Anterior cingulate cortex (tissue), 58 donors: Measurements from ENCODE around the gene ABCC11.
A peak's percentile ranks its signal among the peaks of the same experiment; 100 is the strongest.

ENCODE experiments used
- DNase-seq, 58 donors: peaks; one replicate each; lab custom pipeline; 2025; lab: John Stamatoyannopoulos, UW

The ABCC11 gene

DNA sequence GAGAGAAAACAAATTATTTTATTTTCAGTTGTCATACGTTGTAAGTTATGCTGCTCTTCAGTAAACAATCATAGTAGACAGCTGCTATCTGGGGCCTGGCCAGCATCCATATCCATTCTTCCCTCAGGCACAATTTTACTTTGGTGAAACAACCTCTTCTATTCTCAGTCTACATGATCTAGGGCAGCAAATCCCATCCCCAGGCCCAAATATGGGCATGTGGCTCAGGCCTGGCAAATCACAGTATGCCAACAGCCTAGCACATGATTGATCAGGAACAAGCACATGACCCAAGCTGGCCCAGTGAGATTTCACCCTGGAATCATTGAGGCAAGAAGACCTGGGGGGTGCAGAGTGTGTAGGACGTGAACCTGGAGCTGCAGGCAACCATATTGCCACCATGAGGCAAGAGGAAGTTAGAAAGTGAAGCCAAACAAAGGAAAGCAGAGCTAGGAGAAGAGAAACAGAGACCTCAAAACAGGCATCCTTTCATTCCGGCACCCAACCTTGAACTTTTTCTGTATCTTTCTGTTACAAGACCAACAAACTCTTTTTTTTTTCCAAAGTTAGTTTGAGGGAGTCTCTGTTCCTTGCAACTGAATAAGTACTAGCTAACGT, 81.3 kb downstream of the ABCC11 start:
- DNase-seq: no peak

DNA sequence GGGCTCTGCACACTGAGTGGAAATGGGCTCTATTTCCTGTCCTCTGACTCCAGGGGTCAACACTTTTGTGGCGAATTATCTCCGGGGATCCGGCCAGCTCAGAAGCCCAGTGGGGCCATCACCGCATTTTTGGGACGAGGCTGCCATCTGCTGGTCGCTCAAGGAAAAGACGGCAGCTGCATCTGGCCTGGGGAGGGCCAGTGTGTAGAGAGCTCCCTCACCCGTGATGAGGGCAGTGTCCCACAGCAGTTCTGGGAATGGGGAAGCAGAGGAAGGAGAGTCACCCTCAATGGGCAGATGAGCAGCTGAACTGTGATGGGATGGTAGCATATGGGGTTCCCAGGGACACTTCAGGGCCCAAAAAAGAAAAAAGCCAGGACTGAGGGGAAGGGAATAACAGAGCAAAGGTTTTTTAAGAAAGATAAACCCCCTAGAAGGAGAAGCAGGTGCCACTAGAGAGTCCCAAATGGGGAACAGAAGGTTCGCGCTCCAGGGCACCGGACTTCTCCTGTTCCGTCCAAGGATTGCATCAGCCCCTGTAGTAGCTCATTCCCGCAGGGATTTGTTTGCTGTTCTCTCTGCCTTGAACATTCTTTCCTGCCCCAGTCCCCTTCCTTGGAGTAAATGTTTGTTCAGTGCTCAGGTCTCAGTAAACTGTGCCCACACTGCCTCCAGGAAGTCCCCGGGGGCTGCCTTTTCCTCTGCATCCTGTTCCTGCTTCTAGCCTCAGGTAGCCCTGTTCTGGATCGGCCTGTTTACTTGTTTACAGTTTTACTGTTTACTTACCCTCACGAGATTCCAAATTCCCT, 82.2 kb downstream of the ABCC11 start:
- peak in 57 of 58 donors; percentile 9 to 81 (median 53) for DNase-seq

DNA sequence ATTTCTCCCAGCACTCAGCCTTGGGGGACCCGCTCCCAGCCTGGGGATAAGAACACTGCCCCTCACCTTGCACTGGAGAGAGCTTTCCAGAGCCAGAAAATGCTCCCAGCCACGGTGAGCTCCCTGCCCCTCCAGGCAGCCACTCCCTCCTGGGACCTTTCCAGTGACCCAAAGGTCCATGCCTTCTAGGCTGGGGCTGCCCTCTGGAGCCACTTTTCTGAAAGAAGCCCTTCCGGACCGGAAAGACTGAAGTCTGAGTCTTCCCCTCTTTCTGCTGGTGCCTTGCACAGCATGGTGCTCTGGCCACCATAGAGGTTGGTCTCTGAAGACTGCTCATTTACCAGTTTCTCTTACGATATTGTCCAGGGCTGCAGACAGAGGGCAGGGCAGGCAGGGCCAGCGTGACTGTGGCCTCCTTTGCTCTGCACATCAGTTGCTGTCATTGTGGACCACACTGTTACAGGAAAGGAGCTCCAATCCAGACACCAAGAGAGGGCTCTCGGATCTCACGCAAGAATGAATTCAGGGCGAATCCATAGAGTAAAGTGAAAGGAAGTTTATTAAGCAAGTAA, 84.4 kb downstream of the ABCC11 start:
- no peak for DNase-seq

DNA sequence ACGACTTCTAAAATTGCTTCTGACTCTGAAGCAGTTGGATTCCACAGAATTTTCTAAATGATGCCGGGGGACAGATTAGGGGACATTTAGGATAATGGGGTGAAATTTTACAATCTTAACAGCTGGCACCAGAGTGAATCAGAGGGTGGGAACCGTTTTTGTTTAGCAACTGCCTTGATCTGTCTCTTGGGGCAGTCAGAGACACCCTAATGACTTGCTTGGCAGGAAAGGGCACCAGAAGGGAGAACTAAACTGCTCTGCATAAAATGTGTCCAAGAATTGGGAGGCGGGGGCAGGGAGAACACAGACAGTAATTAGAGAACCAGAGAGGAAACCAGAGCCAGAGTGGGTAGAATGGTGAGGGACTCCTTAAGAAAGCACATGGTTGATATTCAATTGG, 85.4 kb downstream of the ABCC11 start:
- DNase-seq: no peak

DNA sequence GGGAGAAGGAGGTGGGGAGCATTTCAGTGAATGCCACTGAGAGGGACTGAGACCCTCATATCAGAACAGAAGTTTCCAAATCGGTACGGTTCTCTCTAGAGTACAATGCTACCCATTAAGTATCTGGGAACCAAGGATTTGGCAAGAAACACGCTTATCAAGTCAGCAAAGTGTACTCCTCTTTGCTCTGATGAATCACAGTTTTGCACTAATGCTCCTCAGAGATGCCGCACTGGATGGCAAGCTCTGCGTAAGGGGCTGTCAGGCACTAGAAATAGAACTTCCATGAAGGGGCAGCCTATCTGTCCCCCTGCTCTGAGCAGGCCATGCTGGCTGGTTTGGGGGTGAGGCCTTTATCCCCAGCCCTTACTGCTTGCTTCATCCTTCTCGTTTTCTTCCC, 86.8 kb downstream of the ABCC11 start:
- DNase-seq: no peak

DNA sequence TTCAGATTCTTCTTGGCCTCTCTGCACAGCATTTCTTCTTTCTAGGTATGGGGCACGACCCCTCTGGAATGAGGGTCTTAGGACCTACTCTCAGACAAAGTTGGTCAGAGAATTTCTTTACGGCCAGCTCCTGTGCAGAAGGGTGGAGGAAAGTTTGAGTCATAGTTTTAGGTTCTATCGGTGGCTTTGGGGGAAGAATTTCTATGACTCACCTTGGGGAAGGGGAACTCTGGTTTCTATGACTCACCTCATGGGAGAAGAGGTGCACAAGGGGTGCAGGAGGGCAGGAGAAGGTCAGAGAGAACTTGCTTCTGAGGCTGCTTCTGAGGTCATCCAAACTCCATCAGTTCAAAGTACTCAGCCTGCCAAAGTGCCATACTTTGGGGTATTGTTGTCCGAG, 89.0 kb downstream of the ABCC11 start:
- DNase-seq: no peak

DNA sequence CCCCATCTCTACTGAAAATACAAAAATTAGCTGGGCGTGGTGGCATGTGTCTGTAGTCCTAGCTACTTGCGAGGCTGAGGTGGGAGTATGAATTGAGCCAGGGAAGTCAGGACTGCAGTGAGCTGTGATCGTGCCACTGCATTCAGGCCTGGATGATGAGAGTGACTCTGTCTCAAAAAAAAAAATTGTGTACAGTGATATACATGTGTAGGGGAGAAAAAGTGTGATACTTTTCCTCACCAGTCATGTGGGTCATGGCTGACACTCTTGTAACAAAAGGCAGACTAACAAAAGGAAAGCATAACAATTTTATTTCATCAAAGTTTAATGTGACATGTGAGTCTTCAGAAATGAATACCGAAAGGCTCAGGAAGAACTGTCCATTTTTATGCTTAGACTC, 89.5 kb downstream of the ABCC11 start:
- no peak for DNase-seq

DNA sequence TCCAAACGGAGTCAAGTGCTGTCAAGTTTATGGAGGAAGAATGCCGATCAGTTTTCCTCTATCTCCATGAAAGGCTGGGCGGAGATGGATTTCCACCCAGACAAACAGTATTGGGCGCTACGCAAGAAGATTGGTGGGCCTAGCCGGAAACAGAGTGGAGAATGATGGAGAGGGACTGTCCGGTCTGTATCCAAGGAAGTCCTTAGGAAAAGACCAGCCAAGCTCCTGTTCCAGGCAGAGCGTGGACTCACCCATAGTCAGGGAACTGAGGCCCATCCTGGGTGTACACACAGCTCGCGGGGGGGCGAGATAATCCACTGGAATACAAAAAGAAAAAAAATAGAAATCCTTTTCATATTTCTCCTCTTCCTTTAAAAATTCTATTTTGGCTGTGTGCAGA, 90.0 kb downstream of the ABCC11 start:
- DNase-seq: no peak

DNA sequence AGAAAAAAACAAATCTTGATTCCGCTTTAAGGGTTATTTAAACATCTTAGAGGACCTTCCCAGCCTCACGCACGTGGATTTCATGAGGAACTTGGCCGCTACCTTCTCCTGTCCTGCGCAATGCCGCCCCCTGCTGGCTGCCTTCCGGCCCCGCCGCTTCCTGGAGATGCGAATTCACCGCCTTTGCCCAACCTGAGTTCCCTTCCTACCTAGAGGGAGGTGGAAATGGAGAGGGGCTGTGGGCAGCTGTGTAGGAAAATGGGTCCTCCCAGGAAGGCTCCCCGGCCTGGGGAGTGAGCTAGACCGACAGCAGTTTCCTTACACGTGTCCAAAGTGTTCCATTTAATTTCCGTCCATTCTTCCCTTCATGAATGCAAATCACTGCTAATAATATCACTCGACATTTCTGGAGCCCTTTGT, 90.5 kb downstream of the ABCC11 start:
- peak in 57 of 58 donors; percentile 16 to 91 (median 59) for DNase-seq

DNA sequence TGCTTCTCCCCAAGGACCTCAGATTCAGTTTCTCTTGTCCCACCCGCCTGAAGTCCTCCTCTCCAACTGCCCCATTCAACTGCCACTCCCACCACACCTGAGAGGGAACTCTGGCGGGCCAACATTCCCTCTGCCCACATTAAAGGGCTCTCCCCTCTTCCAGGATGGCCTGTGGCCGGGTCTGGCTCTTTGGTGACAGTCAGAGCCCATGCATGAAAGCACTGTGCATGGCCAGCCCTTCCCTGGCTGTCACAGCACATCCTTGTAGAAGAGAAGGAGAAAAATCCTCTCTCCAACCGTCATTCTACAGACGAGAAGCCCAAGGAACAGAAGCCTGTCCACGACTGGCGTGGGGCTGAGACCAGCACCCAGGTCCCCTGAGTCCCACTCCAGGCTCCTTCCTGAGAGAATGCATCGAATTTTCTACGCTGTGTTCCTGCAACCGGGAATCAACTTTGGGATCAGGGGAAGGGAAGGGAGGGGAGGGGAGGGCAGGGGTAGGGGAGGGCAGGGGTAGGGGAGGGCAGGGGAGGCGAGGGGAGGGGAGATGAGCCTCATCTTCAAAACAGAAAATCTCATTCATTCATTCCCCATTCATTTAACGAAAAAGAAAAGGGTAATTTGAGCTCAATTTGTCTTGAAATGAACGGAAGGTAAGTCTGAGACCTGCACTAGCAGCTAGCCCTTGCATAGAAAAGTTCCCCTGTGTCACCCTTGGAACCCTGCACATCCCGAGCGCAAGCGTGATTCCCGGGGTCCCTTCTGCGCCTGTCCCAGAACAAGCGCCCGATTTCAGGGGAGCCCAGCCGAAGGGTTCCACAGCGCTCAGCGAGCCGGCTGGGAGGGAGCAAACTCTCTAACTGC, 91.2 kb downstream of the ABCC11 start, which contains the start of gene ABCC12:
Gene ABCC12, minus strand, starts transcription at position 68 of the 864 bp plus-strand sequence. CDS start 9,569 bp downstream, outside the sequence.
- no peak for DNase-seq

DNA sequence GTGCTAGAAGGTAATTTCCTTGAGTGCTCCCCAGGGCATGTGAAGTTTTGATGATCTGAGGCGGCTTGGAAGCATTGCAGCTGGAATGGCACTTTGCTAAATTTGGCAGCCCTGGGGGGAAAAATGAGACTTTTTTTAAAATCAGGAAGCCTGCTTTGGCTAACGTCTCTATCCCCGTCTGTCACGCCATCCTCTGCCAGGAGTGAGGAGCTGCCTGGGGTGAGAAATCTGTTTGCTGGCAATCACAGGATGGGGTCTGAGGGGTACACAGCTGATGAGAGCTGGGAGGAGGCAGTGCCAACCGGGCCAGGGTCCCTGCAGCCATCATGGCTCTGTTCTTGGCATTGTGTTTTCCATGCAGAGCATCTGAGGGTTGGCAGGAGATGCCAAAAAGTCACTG, 93.6 kb downstream of the ABCC11 start:
- peak in 1 of 58 donors; percentile 3 for DNase-seq

DNA sequence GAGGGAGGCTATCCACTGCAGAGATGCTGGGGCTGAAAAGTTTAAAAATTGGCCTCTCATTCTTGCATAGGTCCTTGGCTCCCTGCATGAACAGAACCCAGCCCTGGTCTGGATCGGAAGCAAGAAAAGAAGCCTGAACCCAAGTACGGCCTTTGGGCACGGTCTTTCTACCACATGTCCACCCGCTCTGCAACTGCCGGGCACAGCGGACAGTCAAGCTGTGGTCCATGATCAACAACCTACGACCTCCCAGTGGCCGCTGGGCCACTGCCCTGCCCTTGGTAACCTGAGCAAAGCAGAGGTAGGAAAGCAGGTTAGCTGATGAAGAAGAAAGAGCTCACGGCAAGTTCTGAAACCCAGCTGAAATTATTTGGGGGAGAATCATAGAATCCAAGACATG, 95.1 kb downstream of the ABCC11 start:
- DNase-seq: no peak

DNA sequence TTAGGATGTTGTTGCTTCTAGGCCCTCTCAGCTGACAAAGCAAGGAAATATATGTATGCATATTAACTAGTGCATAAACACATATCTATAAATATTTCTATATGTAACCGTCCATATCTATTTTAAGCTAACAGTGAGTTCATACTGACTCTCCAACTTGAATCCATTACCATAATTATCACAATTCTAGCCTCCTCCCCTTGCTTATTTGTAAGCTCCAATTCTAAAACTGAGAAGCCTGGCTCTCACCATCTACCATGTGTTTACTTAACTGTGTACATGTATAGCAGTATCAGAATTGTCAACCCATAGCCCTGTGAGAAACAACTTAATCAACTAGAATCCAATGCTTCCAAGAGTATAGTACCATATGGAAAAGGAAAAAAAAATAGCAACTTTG, 96.6 kb downstream of the ABCC11 start:
- no peak for DNase-seq

DNA sequence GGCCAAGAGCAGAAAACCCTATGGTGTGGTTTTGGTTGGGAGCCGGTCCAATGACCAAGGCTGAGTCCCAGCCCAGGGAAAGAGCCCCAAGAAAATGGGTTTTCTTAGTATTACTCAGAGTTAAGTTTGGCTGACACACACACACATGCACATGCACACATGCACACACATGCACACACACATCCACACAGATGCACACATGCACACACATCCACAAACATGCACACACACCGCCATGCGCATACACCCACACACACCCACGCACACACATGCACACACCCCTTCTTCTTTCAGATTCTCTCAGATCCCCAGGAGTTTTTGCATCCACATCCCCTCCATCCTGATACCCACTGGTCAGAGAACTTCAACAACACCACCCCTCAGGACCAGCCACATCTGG, 100.6 kb downstream of the ABCC11 start:
- no peak for DNase-seq

DNA sequence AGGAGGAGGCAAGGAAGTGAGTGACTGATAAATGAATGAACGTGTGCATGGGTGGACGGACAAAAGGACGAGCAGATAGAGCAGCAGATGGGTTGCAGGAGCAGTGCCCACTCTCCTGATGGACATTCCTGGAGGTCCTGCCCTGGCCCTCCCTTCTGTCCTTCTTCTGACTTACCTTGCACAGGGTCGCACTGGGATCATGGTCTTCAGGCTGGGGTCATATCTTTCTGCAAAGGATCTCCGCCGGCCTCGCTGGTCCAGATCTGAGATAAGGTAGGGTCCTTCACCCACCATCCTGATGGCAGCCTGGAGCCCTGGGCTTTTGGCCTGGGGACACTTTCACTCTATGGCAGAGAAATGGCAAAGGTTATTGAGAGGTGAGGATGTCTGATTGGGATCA, 101.2 kb downstream of the ABCC11 start:
- DNase-seq: no peak

DNA sequence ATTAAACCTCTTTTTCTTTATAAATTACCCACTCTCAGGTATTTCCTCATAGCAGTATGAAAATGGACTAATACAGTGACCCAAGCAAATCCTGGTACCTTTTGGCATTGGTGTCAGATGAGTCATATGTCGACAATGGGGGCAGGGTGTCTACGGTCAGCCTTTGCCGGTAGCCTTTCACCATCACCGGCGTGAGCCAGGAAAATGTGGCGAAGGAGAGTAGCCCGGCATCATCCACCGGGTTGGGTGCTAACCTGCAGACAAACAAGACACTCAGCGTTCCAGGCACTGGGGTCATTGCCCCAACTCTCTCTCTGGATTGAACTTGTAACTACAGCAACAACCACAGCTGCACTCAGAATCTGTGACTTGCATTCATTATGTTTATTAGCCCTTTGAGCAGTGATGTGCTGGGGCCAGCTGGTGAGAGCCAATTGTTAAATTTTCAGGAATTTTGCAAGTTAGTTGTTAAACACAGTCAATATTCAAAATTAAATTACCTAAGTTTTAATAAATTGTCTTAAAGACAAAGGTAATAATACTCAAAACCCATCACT, 103.4 kb downstream of the ABCC11 start:
- DNase-seq: peak in 1 of 58 donors; percentile 26

DNA sequence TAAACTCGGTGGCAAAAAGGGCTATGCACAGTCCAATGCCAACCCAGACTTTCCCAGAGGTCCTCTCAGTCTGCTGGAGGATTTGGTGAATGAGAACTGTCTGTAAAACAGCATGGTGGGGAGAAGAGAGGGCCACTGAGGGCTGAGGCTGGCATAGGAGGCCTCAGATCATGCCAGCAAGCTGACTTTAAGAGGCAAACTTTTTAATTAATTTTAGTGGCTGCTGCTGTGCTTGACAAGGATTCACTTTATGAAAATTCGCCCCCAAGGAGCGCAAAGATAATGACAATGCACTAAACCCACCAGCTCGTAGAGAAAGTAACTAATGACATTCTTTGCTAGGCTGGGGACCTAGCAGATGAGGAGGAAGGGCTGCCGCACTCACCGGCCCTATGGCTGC, 106.5 kb downstream of the ABCC11 start:
- no peak for DNase-seq

DNA sequence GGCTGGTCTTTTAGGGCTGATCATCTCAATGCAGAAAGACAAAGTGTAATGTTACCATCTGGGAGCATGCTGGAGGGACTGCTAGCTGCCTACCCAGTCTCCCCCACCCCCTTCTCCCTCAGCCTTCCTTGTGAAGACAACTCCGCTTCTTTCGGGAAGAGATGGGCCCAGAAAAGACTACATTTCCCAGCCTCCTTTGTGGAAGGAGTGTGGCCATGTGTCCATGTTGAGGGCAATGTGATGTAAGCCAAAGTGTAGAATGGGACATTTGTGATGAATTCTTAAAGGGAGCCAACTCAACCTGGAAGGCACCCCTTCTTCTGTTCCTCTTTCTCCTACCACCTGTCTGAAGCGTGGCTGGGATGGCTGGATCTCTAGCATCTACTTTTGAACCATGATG, 107.8 kb downstream of the ABCC11 start:
- no peak for DNase-seq

DNA sequence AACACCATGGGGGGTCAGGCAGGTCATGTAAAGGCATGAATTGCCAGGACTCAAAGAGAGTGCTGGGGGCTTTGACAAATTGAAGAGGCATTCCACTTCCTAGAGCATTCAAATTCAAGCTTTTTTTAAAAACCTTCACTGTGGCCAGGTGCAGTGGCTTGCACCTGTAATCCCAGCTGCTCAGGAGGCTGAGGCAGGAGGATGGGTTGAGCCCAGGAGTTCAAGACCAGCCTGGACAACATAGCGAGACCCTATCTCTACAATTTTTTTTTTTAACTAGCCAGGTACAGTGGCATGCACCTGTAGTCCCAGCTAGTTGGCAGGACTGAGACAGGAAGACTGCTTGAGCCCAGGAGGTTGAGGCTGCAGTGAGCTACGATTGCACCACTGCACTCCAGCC, 108.8 kb downstream of the ABCC11 start:
- no peak for DNase-seq

DNA sequence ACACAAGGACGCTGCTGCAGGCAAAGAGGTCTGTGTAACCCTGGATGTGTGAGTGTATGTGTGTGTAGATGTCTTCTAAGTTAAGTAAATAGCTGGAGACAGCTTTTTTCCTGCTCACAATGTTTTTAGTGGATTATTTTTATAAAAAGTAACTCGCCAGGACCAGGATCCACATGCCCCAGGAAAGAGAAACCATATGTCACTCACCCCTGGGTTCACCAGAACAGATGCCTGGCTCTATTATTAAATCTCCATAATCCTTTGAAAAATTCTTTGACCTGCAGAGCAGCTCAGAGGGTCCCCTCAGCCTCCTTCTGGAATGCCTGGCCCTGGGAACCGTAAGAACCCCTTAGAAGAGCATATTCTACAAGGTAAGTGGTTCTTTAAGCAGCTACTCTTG, 109.5 kb downstream of the ABCC11 start:
- no peak for DNase-seq
